Measurements from ENCODE around the gene GPRIN3. TPM values are rescaled to one million over a fixed set of nuclear protein-coding genes. Genes with fewer than 3 reads are reported as not detected.

Gene GPRIN3
- total RNA-seq, 1 experiment from 2014 or later = 0.39 TPM

DNA sequence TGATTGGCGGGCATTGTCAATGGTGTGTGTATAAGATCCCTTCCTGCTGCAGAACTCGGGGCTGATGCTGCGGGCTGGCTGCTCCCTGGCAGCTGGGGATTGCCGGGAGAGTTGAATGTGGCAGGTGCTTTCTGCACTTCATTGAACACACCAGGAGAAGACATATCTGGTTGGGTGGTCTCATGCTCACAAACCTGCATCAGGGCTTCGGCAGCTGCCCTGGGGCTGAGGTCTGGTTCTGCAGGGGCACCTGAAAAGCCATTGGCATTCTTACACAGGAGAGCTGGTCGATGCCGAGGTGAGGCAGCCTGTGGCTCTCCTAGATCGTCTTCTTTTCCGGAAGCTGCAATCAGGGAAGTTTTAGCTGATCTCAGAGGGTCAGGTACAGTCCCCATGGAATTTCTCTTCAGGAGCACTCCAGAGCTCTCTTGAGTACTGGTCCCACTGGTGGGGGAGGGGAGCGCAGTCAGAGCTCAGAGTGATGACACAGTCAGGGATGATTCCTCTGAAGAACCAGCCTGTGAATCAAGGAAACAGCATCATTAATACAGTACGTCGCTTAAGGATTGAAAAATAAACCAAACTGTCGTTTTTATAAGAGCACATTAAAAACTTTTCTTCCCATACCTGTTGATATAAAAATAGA lies 57.8 kb downstream of the GPRIN3 start:
- no peaks in the 10 kb centered on the region for H3K79me2 ChIP-seq (ENCODE audit: insufficient read depth, low read length)
- TF ChIP-seq FOSL1 (IDR thresholded peaks at IDR 0.05; ENCODE audit: low read depth) (no peak), YY1 (IDR thresholded peaks at IDR 0.05; ENCODE audit: extremely low read depth, insufficient replicate concordance, low read depth, low read length) (no peak), MAX (IDR thresholded peaks at IDR 0.05) (no peak), EZH2phosphoT487 (IDR thresholded peaks at IDR 0.05; ENCODE audit: borderline replicate concordance) (no peak)
- H2AFZ ChIP-seq (ENCODE audit: low read depth, low read length, poor library complexity, severe bottlenecking) = no peak overlapping the region
- DNase-seq (ENCODE audit: low read depth, low spot score) (no peak), ATAC-seq (no peak)
- H3K27me3 ChIP-seq (ENCODE audit: insufficient read depth, low read length) = no peaks in the 10 kb centered on the region
- intact Hi-C loops (cut with micrococcal nuclease) = loop anchor here (10.0 kb wide), 1 partner anchor 185 kb away; no protein-coding TSS in a partner anchor
- ChIA-PET RAD21 (ENCODE audit: low non-redundant PET in 1 of 2, low total read pairs in 2 of 2, uncharacterized antibody in 2 of 2, unreplicated experiment in 2 of 2) (no interaction called here), CTCF (interaction anchor here (1.2 kb wide), 1 partner anchor 11 kb away, joined by 3 read pairs; no protein-coding TSS in a partner anchor), POLR2A (no interaction called here)
- no peak overlapping the region for H3K4me2 ChIP-seq (ENCODE audit: low read length)
- H4K20me1 ChIP-seq (ENCODE audit: insufficient read depth) = no peaks in the 10 kb centered on the region
- no peak overlapping the region for H3K4me3 ChIP-seq (replicated peaks in 1 of 2; ENCODE audit: low read depth in 1 of 2, low read length in 2 of 2)
- H3K9me2 ChIP-seq (ENCODE audit: insufficient read depth) = no peaks in the 10 kb centered on the region
- no peaks in the 10 kb centered on the region for H3K36me3 ChIP-seq (ENCODE audit: control insufficient read depth in 1 of 2, insufficient read depth in 2 of 2, low read length in 2 of 2)
- no peaks in the 10 kb centered on the region for H3K4me1 ChIP-seq (ENCODE audit: control insufficient read depth in 1 of 2, insufficient read depth in 2 of 2, low read length in 2 of 2)
- no peak overlapping the region for H3K9ac ChIP-seq (ENCODE audit: low read length)
- H3K9me3 ChIP-seq (ENCODE audit: control insufficient read depth in 1 of 2, insufficient read depth in 1 of 2, low read depth in 1 of 2, low read length in 2 of 2) = no peaks in the 10 kb centered on the region
- BruUV-seq (replicated peaks) = no TSS peak
- no peak overlapping the region for H3K27ac ChIP-seq (ENCODE audit: low read depth, low read length)

- Histone ChIP-seq H3K4me2 (ENCODE audit: low read length) (no peak overlapping the region), H3K4me3 (replicated peaks in 1 of 2; ENCODE audit: low read depth in 1 of 2, low read length in 2 of 2) (no peak overlapping the region), H3K9ac (ENCODE audit: low read length) (no peak overlapping the region), H2AFZ (ENCODE audit: low read depth, low read length, poor library complexity, severe bottlenecking) (no peak overlapping the region), H3K36me3 (ENCODE audit: control insufficient read depth in 1 of 2, insufficient read depth in 2 of 2, low read length in 2 of 2) (no peaks in the 10 kb centered on the region), H3K79me2 (ENCODE audit: insufficient read depth, low read length) (no peaks in the 10 kb centered on the region), H3K9me3 (ENCODE audit: control insufficient read depth in 1 of 2, insufficient read depth in 1 of 2, low read depth in 1 of 2, low read length in 2 of 2) (no peaks in the 10 kb centered on the region), H3K27me3 (ENCODE audit: insufficient read depth, low read length) (no peaks in the 10 kb centered on the region), H3K9me2 (ENCODE audit: insufficient read depth) (no peaks in the 10 kb centered on the region), H3K4me1 (ENCODE audit: control insufficient read depth in 1 of 2, insufficient read depth in 2 of 2, low read length in 2 of 2) (no peaks in the 10 kb centered on the region), H4K20me1 (ENCODE audit: insufficient read depth) (no peaks in the 10 kb centered on the region), H3K27ac (ENCODE audit: low read depth, low read length) (no peak overlapping the region)
- ChIA-PET RAD21 (ENCODE audit: low non-redundant PET in 1 of 2, low total read pairs in 2 of 2, uncharacterized antibody in 2 of 2, unreplicated experiment in 2 of 2) (no interaction called here), CTCF (interaction anchor here (1.2 kb wide), 1 partner anchor 12 kb away, joined by 3 read pairs; no protein-coding TSS in a partner anchor), POLR2A (no interaction called here)
- no TSS peak for BruUV-seq (replicated peaks)
- ATAC-seq = no peak
- no peak for DNase-seq (ENCODE audit: low read depth, low spot score)
- intact Hi-C loops (cut with micrococcal nuclease) = no loop called here
- TF ChIP-seq ELF1 (IDR thresholded peaks at IDR 0.05; ENCODE audit: borderline replicate concordance, low read depth) = no peak
- TF ChIP-seq YY1 (IDR thresholded peaks at IDR 0.05; ENCODE audit: extremely low read depth, insufficient replicate concordance, low read depth, low read length) = no peak
- no peak for TF ChIP-seq CBX3 (IDR thresholded peaks at IDR 0.05; ENCODE audit: low read depth)
- TF ChIP-seq CEBPB (IDR thresholded peaks at IDR 0.05; ENCODE audit: low read depth) = no peak
- no peak for TF ChIP-seq RAD21 (IDR thresholded peaks at IDR 0.05; ENCODE audit: low read depth)
- TF ChIP-seq, protein P1, sequence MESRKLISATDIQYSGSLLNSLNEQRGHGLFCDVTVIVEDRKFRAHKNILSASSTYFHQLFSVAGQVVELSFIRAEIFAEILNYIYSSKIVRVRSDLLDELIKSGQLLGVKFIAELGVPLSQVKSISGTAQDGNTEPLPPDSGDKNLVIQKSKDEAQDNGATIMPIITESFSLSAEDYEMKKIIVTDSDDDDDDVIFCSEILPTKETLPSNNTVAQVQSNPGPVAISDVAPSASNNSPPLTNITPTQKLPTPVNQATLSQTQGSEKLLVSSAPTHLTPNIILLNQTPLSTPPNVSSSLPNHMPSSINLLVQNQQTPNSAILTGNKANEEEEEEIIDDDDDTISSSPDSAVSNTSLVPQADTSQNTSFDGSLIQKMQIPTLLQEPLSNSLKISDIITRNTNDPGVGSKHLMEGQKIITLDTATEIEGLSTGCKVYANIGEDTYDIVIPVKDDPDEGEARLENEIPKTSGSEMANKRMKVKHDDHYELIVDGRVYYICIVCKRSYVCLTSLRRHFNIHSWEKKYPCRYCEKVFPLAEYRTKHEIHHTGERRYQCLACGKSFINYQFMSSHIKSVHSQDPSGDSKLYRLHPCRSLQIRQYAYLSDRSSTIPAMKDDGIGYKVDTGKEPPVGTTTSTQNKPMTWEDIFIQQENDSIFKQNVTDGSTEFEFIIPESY (IDR thresholded peaks at IDR 0.05; ENCODE audit: extremely low read depth, insufficient replicate concordance, low read length) = no peak
- no peak for TF ChIP-seq POLR2AphosphoS5 (IDR thresholded peaks at IDR 0.05; ENCODE audit: low read depth, low read length)
- no peak for TF ChIP-seq EZH2 (IDR thresholded peaks at IDR 0.05)
- no peak for TF ChIP-seq SRF (IDR thresholded peaks at IDR 0.05; ENCODE audit: low read depth)
- no peak for TF ChIP-seq EZH2phosphoT487 (IDR thresholded peaks at IDR 0.05; ENCODE audit: borderline replicate concordance)
- no peak for TF ChIP-seq POLR2A (IDR thresholded peaks at IDR 0.05; ENCODE audit: borderline replicate concordance, extremely low read depth, insufficient read depth, insufficient read length)
- no peak for TF ChIP-seq MAX (IDR thresholded peaks at IDR 0.05)
- TF ChIP-seq REST (IDR thresholded peaks at IDR 0.05; ENCODE audit: low read depth) = no peak
These were observed 58.3 kb downstream of the GPRIN3 start for GRCh38 chr4:89249313-89249712.

Measured in HCT116 (cell line).